Nephron (organoid): ENCODE results near the gene KCNH1.

Source experiments
- H3K27ac Mint-ChIP-seq, 3 experiments: 2 replicates each; pipeline ENCODE4 v1.8.0; 2020; ENCODE audit warnings: mixed read lengths in 3 of 3, mild to moderate bottlenecking in 2 of 3, moderate library complexity in 1 of 3
- H3K27me3 Mint-ChIP-seq: 2 replicates; pipeline ENCODE4 v1.8.0; 2021; ENCODE audit warnings: low read depth, mild to moderate bottlenecking, moderate library complexity, mixed read lengths
- H3K36me3 Mint-ChIP-seq: 2 replicates; pipeline ENCODE4 v1.8.0; 2020; ENCODE audit warnings: low read depth, mixed read lengths
- H3K4me1 Mint-ChIP-seq: 2 replicates; pipeline ENCODE4 v1.8.0; 2020; ENCODE audit warnings: mixed read lengths
- H3K4me3 Mint-ChIP-seq, 3 experiments: 2 replicates each; pipeline ENCODE4 v1.8.0; 2020; ENCODE audit warnings: mild to moderate bottlenecking in 3 of 3, mixed read lengths in 3 of 3, moderate library complexity in 2 of 3
- H3K9me3 Mint-ChIP-seq: 2 replicates; pipeline ENCODE4 v1.8.0; 2020; ENCODE audit warnings: mixed read lengths
- CTCF ChIP-seq, 3 experiments: fragments of 200-600 bp; sonication (generic); IDR thresholded peaks; one replicate each; pipeline ENCODE4 v1.5.0; 2021; ENCODE audit warnings: antibody characterized with exemption in 3 of 3; ENCODE audit not compliant: unreplicated experiment in 3 of 3

KCNH1 gene

GRCh38 chr1:210949489-210949888 is 184.5 kb downstream of the KCNH1 start:
- peaks cover 4% of the 10 kb centered on the region for H3K27me3 Mint-ChIP-seq
- no peaks in the 10 kb centered on the region for H3K4me1 Mint-ChIP-seq
- H3K36me3 Mint-ChIP-seq: no peaks in the 10 kb centered on the region
- H3K9me3 Mint-ChIP-seq: no peaks in the 10 kb centered on the region
- TF ChIP-seq CTCF (IDR thresholded peaks at IDR 0.05; ENCODE audit: unreplicated experiment in 3 of 3): no peak
- no peak overlapping the region for H3K4me3 Mint-ChIP-seq
- no peak overlapping the region for H3K27ac Mint-ChIP-seq

GRCh38 chr1:210949039-210949438 is 184.9 kb downstream of the KCNH1 start:
- TF ChIP-seq CTCF (IDR thresholded peaks at IDR 0.05; ENCODE audit: unreplicated experiment in 3 of 3): no peak
- no peak overlapping the region for H3K27ac Mint-ChIP-seq
- H3K4me1 Mint-ChIP-seq: no peaks in the 10 kb centered on the region
- H3K27me3 Mint-ChIP-seq: peaks cover 4% of the 10 kb centered on the region
- no peaks in the 10 kb centered on the region for H3K9me3 Mint-ChIP-seq
- H3K4me3 Mint-ChIP-seq: no peak overlapping the region
- no peaks in the 10 kb centered on the region for H3K36me3 Mint-ChIP-seq

GRCh38 chr1:210944252-210944651 is 189.7 kb downstream of the KCNH1 start:
- Mint-ChIP-seq H3K4me1 (no peaks in the 10 kb centered on the region), H3K27ac (no peak overlapping the region), H3K4me3 (no peak overlapping the region), H3K9me3 (no peaks in the 10 kb centered on the region), H3K36me3 (no peaks in the 10 kb centered on the region), H3K27me3 (peaks cover 3% of the 10 kb centered on the region)
- no peak for TF ChIP-seq CTCF (IDR thresholded peaks at IDR 0.05; ENCODE audit: unreplicated experiment in 3 of 3)

- H3K4me3 Mint-ChIP-seq: no peak overlapping the region
- H3K27ac Mint-ChIP-seq: no peak overlapping the region
- TF ChIP-seq CTCF (IDR thresholded peaks at IDR 0.05; ENCODE audit: unreplicated experiment in 3 of 3): no peak
- no peaks in the 10 kb centered on the region for H3K36me3 Mint-ChIP-seq
- no peaks in the 10 kb centered on the region for H3K4me1 Mint-ChIP-seq
- no peaks in the 10 kb centered on the region for H3K27me3 Mint-ChIP-seq
- H3K9me3 Mint-ChIP-seq: no peaks in the 10 kb centered on the region
Measured at GRCh38 chr1:210942513-210942912, 191.4 kb downstream of the KCNH1 start.

GRCh38 chr1:210940081-210940617 is 193.8 kb downstream of the KCNH1 start:
- H3K27ac Mint-ChIP-seq: no peak overlapping the region
- H3K9me3 Mint-ChIP-seq: no peaks in the 10 kb centered on the region
- no peaks in the 10 kb centered on the region for H3K4me1 Mint-ChIP-seq
- no peaks in the 10 kb centered on the region for H3K27me3 Mint-ChIP-seq
- no peak overlapping the region for H3K4me3 Mint-ChIP-seq
- TF ChIP-seq CTCF (IDR thresholded peaks at IDR 0.05; ENCODE audit: unreplicated experiment in 3 of 3): no peak
- no peaks in the 10 kb centered on the region for H3K36me3 Mint-ChIP-seq

GRCh38 chr1:210938416-210938925 is 195.5 kb downstream of the KCNH1 start:
- no peaks in the 10 kb centered on the region for H3K36me3 Mint-ChIP-seq
- TF ChIP-seq CTCF (IDR thresholded peaks at IDR 0.05; ENCODE audit: unreplicated experiment in 3 of 3): no peak
- no peaks in the 10 kb centered on the region for H3K4me1 Mint-ChIP-seq
- H3K4me3 Mint-ChIP-seq: no peak overlapping the region
- H3K9me3 Mint-ChIP-seq: no peaks in the 10 kb centered on the region
- no peak overlapping the region for H3K27ac Mint-ChIP-seq
- no peaks in the 10 kb centered on the region for H3K27me3 Mint-ChIP-seq
